ENCODE results near the gene ALG8.

DNA sequence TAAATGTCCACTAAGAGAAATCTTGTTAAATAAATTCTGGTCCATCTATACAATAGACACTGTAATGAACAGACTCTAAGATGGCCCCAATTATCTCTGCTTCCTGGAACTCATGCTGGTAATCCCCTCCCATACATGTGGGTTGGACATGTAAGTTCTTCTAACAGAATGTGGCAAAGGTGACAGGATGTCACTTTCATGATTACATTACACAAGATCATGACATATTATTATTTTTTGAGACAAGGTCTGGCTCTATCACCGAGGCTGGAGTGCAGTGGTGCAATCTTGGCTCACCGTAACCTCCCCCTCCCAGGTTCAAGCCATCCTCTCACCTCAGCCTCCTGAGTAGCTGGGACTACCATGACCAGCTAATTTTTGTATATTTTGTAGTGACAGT lies 45.2 kb downstream of the ALG8 start:
- TF ChIP-seq CTCF (IDR thresholded peaks at IDR 0.05) (no peak), POLR2A (IDR thresholded peaks at IDR 0.05) (no peak)
